ENCODE measurements around the gene THBS2. TPM values are rescaled to one million over a fixed set of nuclear protein-coding genes. Genes with fewer than 3 reads are reported as not detected.

THBS2 gene
- total RNA-seq, 1 experiment from 2014 or later = not detected

DNA sequence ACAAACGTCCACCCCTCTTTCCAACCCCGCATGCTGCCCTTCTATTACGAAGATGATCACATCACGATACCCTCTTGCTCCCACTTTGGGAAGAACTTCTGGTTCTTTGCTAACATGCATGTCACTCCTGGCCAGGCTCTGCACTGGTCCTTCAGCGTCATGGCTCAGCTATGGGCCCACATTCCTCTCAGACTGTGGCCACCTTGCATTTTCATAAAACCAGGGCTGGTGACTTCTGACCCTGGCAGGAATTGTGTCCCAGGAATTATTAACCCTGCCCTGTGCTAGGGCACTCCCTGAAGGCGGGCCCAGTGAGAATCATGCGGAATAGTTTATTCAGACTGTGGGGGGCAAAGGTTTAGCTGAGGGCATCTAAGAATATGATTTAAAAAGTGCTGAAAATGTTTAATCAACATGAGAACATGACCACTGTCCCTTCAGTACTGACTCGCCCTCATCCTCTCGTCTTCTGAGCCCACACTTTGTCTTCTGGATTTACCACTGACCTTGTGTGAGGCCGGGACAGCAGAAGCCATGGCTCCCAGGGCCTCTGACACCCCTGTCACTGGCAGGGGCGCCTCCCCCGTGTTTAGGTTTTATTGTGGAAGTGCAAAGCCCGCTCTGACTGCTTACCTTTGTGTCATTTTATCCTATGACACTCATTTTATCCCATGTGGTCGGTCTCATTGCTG is 38.1 kb upstream of the THBS2 start:
- no peaks in the 10 kb centered on the region for H3K36me3 Mint-ChIP-seq (ENCODE audit: insufficient read depth, unreplicated experiment)
- TF ChIP-seq, protein P1, sequence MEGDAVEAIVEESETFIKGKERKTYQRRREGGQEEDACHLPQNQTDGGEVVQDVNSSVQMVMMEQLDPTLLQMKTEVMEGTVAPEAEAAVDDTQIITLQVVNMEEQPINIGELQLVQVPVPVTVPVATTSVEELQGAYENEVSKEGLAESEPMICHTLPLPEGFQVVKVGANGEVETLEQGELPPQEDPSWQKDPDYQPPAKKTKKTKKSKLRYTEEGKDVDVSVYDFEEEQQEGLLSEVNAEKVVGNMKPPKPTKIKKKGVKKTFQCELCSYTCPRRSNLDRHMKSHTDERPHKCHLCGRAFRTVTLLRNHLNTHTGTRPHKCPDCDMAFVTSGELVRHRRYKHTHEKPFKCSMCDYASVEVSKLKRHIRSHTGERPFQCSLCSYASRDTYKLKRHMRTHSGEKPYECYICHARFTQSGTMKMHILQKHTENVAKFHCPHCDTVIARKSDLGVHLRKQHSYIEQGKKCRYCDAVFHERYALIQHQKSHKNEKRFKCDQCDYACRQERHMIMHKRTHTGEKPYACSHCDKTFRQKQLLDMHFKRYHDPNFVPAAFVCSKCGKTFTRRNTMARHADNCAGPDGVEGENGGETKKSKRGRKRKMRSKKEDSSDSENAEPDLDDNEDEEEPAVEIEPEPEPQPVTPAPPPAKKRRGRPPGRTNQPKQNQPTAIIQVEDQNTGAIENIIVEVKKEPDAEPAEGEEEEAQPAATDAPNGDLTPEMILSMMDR (IDR thresholded peaks at IDR 0.05; ENCODE audit: unreplicated experiment) = no peak
- peak overlapping the region; percentile 6 for H3K27ac Mint-ChIP-seq (ENCODE audit: low read depth, unreplicated experiment)
- BruUV-seq (replicated peaks) = TSS peak; percentile 78
- ChIA-PET CTCF (interaction anchor here (0.7 to 0.9 kb wide), 2 partner anchors 102 to 128 kb away, joined by 3 read pairs; no protein-coding TSS in a partner anchor), POLR2A (interaction anchor here (0.6 to 2.0 kb wide), 8 partner anchors 21 to 410 kb away, joined by 3 to 11 read pairs (median 6); partner anchors contain the start of genes C6orf120 and WDR27)
- no peaks in the 10 kb centered on the region for H3K27me3 Mint-ChIP-seq (ENCODE audit: insufficient read depth, unreplicated experiment)
- DNase-seq (ENCODE audit: unreplicated experiment) = no peak
- no peaks in the 10 kb centered on the region for H3K9me3 Mint-ChIP-seq (ENCODE audit: unreplicated experiment)
- intact Hi-C loops (cut with micrococcal nuclease) = no loop called here
- H3K4me1 Mint-ChIP-seq (ENCODE audit: insufficient read depth, unreplicated experiment) = peaks cover 53% of the 10 kb centered on the region
- H3K4me3 Mint-ChIP-seq (ENCODE audit: unreplicated experiment) = peak overlapping the region; percentile 25

DNA sequence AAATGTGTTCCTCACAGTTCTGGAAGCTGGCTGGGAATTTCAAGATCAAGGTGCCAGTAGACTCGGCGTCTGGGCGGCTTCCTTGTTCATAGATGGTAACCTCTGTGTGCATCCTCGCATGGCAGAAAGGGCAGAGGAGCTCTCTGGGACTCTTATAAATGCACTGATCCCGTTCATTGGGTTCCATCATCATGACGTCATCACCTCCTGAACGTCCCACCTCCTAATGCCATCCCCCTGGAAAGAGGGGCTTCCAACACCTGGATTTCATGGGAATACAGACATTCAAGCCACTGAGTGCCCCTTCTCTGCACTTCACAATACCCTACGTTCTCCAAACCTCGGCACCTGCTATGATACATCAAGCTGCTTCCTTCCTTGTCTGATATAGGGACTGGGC is 37.5 kb upstream of the THBS2 start:
- Mint-ChIP-seq H3K9me3 (ENCODE audit: unreplicated experiment) (no peaks in the 10 kb centered on the region), H3K4me1 (ENCODE audit: insufficient read depth, unreplicated experiment) (peaks cover 50% of the 10 kb centered on the region), H3K27me3 (ENCODE audit: insufficient read depth, unreplicated experiment) (no peaks in the 10 kb centered on the region), H3K27ac (ENCODE audit: low read depth, unreplicated experiment) (no peak overlapping the region), H3K36me3 (ENCODE audit: insufficient read depth, unreplicated experiment) (no peaks in the 10 kb centered on the region), H3K4me3 (ENCODE audit: unreplicated experiment) (no peak overlapping the region)
- DNase-seq (ENCODE audit: unreplicated experiment) = no peak
- TF ChIP-seq, protein P1 (IDR thresholded peaks at IDR 0.05; ENCODE audit: unreplicated experiment) = no peak
- BruUV-seq (replicated peaks) = no TSS peak
- intact Hi-C loops (cut with micrococcal nuclease) = no loop called here
- CTCF ChIA-PET = no interaction called here
- POLR2A ChIA-PET = interaction anchor here (1.0 to 2.0 kb wide), 3 partner anchors 10 to 45 kb away, joined by 3 to 7 read pairs (median 7); no protein-coding TSS in a partner anchor

DNA sequence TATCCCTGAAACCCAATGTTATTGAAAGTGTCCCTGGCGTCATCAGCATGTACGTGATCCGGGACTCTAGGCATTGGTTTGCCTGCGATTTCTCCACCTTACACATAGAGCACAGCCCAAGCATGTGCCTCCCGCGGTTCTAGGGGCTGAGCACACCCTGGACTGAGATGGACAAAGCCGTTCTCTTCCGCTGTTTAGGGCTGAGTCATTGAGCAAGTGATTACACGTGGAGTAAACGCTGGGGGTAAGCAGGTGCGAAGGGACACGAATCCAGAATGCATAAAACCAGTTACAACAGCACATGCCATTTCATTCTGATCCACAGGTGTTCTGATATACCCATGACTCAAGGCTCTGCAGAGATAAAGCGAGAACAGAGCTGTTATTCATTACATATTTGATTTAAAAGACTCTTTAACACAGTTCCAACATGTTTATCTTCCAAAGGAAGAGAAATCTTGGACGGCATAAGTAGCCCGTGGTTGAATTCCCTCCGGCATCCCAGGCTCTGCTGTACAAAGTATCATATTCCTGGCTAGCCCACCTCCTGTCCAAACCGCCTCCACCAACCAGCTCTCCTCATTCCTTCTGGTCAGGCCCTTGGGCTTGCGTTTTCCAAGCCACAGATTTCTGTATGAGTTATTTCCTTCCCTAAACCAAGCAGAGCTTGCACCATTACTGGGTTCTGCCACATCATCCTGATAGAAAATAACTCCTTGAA is 36.1 kb upstream of the THBS2 start:
- intact Hi-C loops (cut with micrococcal nuclease) = no loop called here

More for the DNA sequence above, 36.1 kb upstream of the THBS2 start:
- Mint-ChIP-seq H3K4me3 (ENCODE audit: unreplicated experiment) (no peak overlapping the region), H3K27me3 (ENCODE audit: insufficient read depth, unreplicated experiment) (no peaks in the 10 kb centered on the region), H3K9me3 (ENCODE audit: unreplicated experiment) (no peaks in the 10 kb centered on the region), H3K4me1 (ENCODE audit: insufficient read depth, unreplicated experiment) (peaks cover 50% of the 10 kb centered on the region), H3K27ac (ENCODE audit: low read depth, unreplicated experiment) (peak overlapping the region; percentile 28), H3K36me3 (ENCODE audit: insufficient read depth, unreplicated experiment) (no peaks in the 10 kb centered on the region)
- DNase-seq (ENCODE audit: unreplicated experiment) = peak; percentile 50
- BruUV-seq (replicated peaks) = no TSS peak
- TF ChIP-seq, protein P1 (IDR thresholded peaks at IDR 0.05; ENCODE audit: unreplicated experiment) = no peak
- ChIA-PET CTCF (interaction anchor here (0.7 kb wide), 1 partner anchor 46 kb away, joined by 3 read pairs; no protein-coding TSS in a partner anchor), POLR2A (interaction anchor here (1.0 to 1.6 kb wide), 3 partner anchors 9 to 53 kb away, joined by 3 to 7 read pairs (median 6); no protein-coding TSS in a partner anchor)
